ENCODE results near the gene NUP188.

GRCh38 chr9:129027685-129028191, 80.2 kb downstream of the NUP188 start:
- TF ChIP-seq RAD21 (IDR thresholded peaks at IDR 0.05): no peak
- no peak for TF ChIP-seq MAX (IDR thresholded peaks at IDR 0.05)

Measured in liver (tissue), 2 donors.